Measurements from ENCODE around the gene EHD4.

The EHD4 gene

DNA sequence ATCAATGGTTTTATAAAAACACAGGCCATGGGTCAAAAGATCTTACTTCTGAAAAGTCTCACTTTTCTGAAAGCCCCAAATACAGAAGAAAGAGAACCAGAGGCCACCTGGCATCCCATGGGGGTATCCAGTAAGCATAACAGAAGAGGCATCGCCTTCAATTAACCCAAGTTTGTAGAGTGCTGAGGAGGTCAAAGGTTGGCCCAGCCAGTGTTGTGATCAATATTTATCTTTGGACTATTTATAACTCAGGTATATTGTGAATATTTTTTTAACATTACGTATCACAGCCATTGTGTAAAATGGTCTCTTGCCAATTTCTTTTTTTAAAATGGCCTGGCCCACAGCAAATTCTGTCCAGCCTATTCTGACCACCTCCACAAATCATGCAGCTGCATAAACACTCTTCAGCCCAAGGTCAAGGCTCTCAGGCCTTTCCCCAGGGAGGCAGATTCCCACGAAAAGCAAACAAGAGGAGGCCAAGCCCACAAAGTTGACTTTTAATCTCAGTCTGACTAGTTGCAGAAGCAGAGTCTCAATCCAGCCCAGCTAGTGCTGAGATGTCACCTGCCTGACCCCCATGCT lies 52.3 kb downstream of the EHD4 start:
- no peak for DNase-seq (ENCODE audit: low spot score)

- DNase-seq (ENCODE audit: low spot score), result no peak
Observed at GRCh38 chr15:41919201-41919820, 53.0 kb downstream of the EHD4 start.

DNA sequence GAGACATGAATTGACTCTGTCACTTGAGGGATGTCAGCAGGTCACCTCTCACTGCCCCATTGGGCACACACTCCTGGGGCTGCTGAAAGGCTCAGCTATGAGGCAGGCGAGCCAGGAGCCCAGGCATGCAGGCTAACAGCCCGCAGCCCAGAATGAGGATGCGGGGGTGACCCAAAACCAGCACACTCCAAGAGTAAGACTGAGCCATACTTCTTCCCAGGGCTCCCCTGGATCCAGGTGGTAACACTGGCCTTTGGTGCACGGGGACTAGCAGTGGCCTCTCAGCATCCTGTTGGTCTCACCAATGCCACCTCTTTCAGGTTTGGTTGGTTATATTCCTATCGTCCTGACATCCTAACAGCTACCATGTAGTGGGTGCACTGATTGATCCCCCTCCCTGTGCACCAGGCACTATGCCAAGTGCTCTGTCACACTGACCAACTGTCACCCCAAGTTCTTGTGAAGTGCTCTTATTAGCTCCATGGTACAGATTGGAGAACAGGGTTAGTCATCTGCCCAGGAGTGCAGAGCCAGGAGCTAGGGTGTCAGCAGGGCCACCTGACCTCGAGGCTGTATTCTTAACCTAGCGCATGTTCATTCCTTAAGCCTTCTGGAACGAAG lies 53.7 kb downstream of the EHD4 start:
- DNase-seq (ENCODE audit: low spot score), result no peak

GRCh38 chr15:41917767-41918430 lies 54.5 kb downstream of the EHD4 start:
- DNase-seq (ENCODE audit: low spot score), result no peak

- DNase-seq (ENCODE audit: low spot score), result no peak
Observed at GRCh38 chr15:41915255-41915994, 56.9 kb downstream of the EHD4 start.

GRCh38 chr15:41914411-41914810 lies 57.9 kb downstream of the EHD4 start:
- DNase-seq (ENCODE audit: low spot score), result no peak

- no peak for DNase-seq (ENCODE audit: low spot score)
Observed at GRCh38 chr15:41913256-41913655, 59.1 kb downstream of the EHD4 start.

GRCh38 chr15:41911691-41912345 lies 60.5 kb downstream of the EHD4 start:
- DNase-seq (ENCODE audit: low spot score), result no peak

DNA sequence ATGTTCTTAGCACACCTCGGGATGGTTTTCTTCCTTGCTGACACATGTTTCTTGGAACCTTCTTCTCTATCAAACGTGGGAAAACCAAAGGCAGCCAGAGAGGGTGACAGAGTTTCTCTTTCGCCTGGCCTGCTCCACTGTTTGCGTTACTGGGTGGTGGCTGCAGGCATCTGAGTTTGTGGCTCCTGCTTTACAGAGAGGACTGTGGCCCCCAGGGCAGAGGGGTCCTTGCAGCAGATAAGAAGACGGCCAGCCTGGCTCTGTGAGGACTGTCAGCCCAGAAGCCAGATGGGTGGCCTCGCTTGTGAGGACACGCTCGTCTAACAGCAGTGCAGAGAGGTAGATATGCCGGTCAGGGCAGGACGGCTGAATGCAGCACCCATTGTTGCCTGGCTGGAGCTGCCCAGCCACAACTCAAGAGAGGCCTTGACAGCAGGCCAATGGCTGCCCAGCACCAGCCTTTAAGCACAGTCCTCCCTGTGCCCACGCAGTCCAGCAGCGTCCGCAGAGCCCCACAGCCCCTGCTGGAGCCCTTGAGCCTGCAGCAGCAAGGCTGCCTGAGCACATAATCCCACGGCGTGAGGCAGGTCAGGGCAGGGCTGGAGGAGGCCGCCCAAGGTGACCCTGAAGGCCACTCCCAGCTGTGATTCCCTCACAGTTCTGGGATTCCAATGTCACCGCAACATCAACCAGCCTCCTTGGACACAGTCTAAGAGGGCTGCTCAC lies 63.5 kb downstream of the EHD4 start:
- no peak for DNase-seq (ENCODE audit: low spot score)

- no peak for DNase-seq (ENCODE audit: low spot score)
Observed at GRCh38 chr15:41907141-41907540, 65.2 kb downstream of the EHD4 start.

- DNase-seq (ENCODE audit: low spot score), result no peak
Observed at GRCh38 chr15:41906608-41907007, 65.7 kb downstream of the EHD4 start.

GRCh38 chr15:41905036-41905793 lies 67.1 kb downstream of the EHD4 start:
- no peak for DNase-seq (ENCODE audit: low spot score)

DNA sequence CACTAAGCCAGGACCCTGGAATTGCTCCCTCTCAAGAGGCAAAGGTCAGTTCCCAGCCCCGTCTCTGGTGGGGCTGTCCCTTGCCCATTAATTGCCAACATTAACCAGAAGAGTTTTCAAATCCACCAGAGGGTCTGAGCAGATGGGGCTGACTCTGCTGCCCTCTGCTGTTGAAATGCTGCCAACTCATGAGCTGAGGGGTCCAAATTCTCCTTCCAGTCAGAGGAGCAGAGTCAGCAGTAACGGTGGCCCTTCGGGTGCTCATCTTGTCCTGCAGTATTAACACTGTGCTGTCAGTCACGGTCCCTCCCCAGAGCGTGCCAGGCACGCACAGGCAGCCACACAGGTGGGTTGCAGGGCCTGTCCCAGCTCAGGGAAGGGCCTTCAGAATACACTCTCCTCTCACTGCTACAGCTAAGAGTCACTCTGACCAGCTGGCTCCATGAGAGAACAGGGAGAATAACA lies 67.8 kb downstream of the EHD4 start:
- peak; percentile 86 for DNase-seq (ENCODE audit: low spot score)

DNA sequence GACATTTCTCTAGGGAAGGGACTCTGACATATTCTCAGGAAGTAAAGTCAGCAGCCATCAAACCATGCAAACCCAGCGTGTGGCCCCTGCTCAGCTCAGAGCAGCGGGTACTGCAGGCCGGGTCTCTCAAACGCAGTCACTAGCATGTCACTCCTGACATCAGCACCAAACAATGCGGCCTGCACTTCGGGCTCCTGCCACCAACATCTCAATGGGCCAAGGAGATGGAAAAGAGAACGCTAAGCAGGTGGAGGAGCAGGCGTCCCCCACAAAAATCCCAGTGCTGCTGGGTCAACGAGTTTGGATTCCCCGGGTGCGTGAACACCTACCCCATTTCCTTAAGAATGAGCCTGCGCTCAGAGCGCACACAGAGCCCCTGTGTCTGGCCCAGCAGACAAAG lies 68.6 kb downstream of the EHD4 start:
- DNase-seq (ENCODE audit: low spot score), result no peak

DNA sequence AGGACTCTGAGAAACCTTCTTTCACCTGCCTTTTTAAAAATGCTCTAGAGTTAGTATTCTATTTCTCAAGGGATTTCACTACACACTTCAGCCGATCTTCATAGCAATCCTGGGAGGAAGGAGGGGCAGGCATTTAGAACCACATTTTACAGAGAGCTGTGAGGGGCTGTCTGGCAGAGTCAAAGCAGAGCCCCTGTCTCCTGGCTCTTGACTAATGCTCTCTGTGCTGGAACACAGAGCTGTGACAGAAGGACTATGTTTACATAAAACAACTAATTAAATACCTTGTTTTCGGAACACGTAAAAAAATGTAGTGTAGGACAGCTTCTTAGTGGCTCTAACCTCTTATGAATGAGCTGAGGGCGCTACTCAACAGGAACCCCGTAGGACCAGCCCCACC lies 70.9 kb downstream of the EHD4 start:
- no peak for DNase-seq (ENCODE audit: low spot score)

GRCh38 chr15:41900526-41901380 lies 71.6 kb downstream of the EHD4 start:
- no peak for DNase-seq (ENCODE audit: low spot score)

GRCh38 chr15:41899854-41900442 lies 72.4 kb downstream of the EHD4 start:
- DNase-seq (ENCODE audit: low spot score), result no peak

DNA sequence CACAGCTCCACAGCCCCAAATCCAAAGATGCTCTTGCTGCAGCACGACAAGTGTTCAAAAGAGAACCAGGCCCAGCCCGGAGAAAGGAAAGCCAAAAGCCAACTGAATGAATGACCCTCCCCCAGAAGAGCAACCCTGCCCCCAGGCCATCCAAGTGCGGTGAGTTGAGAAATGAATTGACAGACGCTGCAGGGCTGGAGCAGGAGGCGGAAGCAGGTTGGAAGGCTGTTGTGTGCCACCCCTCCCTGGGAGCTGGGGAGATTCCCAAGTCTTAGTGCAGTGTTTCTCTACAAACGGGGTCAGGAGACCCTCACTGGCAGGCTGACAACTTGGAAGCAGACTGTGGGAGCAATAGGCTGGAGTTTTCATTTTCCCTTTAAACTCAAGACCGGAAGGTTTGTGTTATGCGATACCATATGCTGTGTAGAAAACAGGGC lies 75.0 kb downstream of the EHD4 start:
- no peak for DNase-seq (ENCODE audit: low spot score)

- DNase-seq (ENCODE audit: low spot score), result no peak
Observed at GRCh38 chr15:41896566-41896965, 75.8 kb downstream of the EHD4 start.
